GM10266 (cell line): Measurements from ENCODE around the gene QRFP.

Source experiments
- DNase-seq: peaks from one replicate; pipeline ENCODE4 v3.0.0; 2012; ENCODE audit errors: extremely low spot score
- CTCF ChIP-seq: IDR thresholded peaks from 2 replicates; pipeline ENCODE4 v1.5.1; 2012; ENCODE audit warnings: mild to moderate bottlenecking, low read depth; ENCODE audit not compliant: control insufficient read depth, insufficient read depth; ENCODE audit errors: missing control alignments

Gene QRFP

GRCh38 chr9:130925050-130925678, 28.6 kb upstream of the QRFP start:
- DNase-seq, result no peak

GRCh38 chr9:130924448-130924788, 27.8 kb upstream of the QRFP start:
- DNase-seq, result no peak
- TF ChIP-seq CTCF, result no peak

More at GRCh38 chr9:130925050-130925678, 28.6 kb upstream of the QRFP start:
- no peak for TF ChIP-seq CTCF

GRCh38 chr9:130923611-130924447, 27.2 kb upstream of the QRFP start:
- TF ChIP-seq CTCF, result no peak
- DNase-seq, result no peak

DNA sequence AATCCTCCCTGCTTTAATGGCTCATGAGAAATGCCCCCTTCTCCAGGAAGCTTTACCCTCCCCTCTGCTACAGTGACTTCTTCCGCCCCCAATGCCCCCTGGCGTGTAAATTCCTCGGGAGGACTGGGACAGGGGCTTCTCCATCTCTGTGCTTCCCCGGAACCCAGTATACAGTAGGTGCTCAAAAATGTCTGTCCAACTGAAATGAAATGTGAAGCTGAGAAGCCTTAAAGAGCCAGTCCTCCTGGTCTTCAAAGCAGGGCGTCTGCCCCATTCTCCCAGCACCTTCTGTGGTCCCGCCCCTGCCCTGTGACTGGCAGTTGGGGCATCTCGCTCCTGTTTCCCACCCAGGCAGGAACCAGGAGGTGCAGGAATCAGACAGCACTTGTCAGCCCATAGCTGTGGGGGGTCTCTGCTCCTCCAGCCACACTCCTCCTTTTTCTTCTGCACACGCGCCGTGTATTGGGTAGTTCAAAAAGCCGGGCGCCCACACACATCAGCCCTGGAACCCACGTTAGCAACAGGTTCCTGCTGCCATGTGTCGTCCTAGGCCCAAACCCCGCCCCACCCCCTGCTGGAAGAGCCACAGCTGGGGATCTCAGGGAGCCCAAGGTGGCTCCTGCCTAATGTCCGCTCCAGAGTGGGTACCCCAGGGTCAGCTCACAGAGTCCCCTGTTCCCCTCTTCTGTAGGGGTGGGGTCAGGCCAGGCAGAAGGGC, 26.4 kb upstream of the QRFP start:
- no peak for DNase-seq
- TF ChIP-seq CTCF, result no peak

DNA sequence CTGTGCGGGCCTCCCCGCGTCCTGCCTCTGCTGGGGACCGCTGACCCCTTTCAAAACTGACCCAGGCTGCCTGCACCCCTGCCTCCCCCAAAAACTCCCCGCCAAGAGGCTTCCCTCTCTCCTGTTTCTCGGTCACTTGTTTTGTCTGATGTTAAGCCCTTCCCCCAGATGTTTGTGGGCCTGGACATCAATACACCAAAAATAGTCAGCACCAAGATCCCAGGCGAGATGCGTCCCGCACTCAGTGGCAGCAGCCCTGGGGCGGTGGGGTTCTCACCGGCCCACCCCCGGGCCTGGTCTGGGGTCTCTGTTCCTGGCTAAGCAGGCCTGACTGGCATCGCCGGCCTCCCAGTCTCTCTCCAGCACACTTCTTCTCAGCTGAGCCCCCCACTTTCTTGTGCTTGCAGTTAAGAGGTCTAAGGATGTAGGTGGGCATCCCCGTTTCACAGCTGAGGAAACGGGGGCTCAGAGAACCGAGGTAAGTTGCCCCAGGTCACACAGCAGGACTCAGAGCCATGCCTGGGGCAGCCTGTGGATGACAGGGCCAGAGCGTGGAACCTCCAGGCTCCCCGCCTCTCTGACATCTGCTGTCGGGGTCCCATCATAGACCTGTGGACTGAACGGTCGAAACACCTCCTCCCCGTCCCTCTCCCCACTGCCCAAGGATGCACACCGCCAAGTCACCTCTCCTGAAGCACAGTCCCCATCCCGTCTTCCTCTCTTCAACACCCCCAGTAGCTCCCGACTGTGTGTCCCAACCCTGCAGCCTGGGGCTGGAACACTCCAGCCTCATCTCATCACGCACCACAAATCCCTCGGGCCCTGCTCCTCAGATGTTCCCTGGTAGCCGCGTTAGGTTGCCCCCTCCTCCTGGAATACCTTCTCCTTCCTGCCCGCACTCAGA, 25.6 kb upstream of the QRFP start:
- DNase-seq, result no peak
- no peak for TF ChIP-seq CTCF

DNA sequence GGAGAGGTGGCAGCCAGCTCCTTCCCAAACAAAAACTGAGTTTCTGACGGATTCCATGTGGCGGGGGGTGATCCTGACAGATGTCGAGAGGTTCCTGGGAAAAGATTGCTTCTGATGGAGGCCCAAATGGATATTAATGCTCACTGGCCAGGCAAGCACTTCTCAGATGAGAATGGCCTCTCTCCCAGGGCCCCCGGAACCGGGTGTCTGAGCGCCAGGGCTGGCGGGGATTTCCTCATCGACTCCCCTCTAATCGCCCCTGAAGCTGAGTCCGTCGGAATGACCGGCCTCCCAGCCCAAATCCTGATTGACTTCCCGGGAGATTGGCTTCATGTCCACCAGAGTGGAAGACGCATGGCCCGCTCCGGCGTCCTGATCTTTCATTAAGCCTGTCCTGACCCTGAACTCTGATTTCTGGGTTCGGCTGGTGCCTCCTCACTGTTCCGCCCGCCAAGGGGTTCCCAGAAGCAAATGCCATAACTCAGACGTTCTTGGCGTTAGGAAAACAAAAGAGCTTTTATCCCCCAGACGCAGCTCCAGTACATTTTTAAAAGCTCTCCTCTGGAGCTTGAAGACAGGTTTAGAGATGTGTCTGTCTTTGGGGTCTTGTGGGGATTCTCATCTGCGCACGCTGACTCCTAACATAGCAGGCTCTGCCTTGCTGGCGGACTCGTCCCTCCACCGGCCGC, 24.8 kb upstream of the QRFP start:
- DNase-seq, result no peak
- no peak for TF ChIP-seq CTCF
